H9 (cell line): ENCODE results near the gene CSTA. TPM values are rescaled to one million over a fixed set of nuclear protein-coding genes. Genes with fewer than 3 reads are reported as not detected.

Source experiments
- DNase-seq: peaks from one replicate; pipeline ENCODE4 v3.0.0-alpha.2; 2017
- H2AFZ ChIP-seq: one replicate; pipeline ENCODE4 v1.6.1; 2013; ENCODE audit warnings: mild to moderate bottlenecking, low read length, control low read depth, moderate library complexity
- H2AK5ac ChIP-seq: 2 replicates; pipeline ENCODE4 v1.6.1; 2013; ENCODE audit warnings: low read length, control low read depth, mixed read lengths; ENCODE audit not compliant: insufficient read length
- H2BK120ac ChIP-seq: one replicate; pipeline ENCODE4 v1.6.1; 2013; ENCODE audit warnings: low read depth, mild to moderate bottlenecking, low read length, control low read depth, inconsistent platforms; ENCODE audit not compliant: poor library complexity, severe bottlenecking
- H2BK12ac ChIP-seq: 2 replicates; pipeline ENCODE4 v1.6.1; 2013; ENCODE audit warnings: low read length, control low read depth, mixed read lengths, low read depth; ENCODE audit not compliant: insufficient read length
- H2BK15ac ChIP-seq: 2 replicates; pipeline ENCODE4 v1.6.1; 2013; ENCODE audit warnings: low read depth, low read length, control low read depth
- H2BK20ac ChIP-seq: one replicate; pipeline ENCODE4 v1.6.1; 2013; ENCODE audit warnings: low read depth, mild to moderate bottlenecking, low read length, control low read depth, inconsistent platforms; ENCODE audit not compliant: poor library complexity, severe bottlenecking
- H2BK5ac ChIP-seq: 2 replicates; pipeline ENCODE4 v1.6.1; 2013; ENCODE audit warnings: low read length, control low read depth, mixed read lengths; ENCODE audit not compliant: insufficient read length
- H3K14ac ChIP-seq: 2 replicates; pipeline ENCODE4 v1.6.1; 2013; ENCODE audit warnings: low read length, control low read depth; ENCODE audit not compliant: insufficient read depth
- H3K18ac ChIP-seq: 2 replicates; pipeline ENCODE4 v1.6.1; 2013; ENCODE audit warnings: low read depth, mild to moderate bottlenecking, mixed read lengths, low read length, control low read depth; ENCODE audit not compliant: insufficient read length
- H3K23ac ChIP-seq: 2 replicates; pipeline ENCODE4 v1.6.1; 2013; ENCODE audit warnings: low read length, control low read depth, mixed read lengths, low read depth; ENCODE audit not compliant: insufficient read length
- H3K23me2 ChIP-seq: 2 replicates; pipeline ENCODE4 v1.6.1; 2013; ENCODE audit warnings: low read depth, mild to moderate bottlenecking, mixed read lengths, low read length, control low read depth; ENCODE audit not compliant: insufficient read length, poor library complexity, severe bottlenecking
- H3K27ac ChIP-seq: 2 replicates; pipeline ENCODE4 v1.5.1; 2013; ENCODE audit warnings: low read length, control low read depth, mixed read lengths, low read depth; ENCODE audit not compliant: insufficient read length
- H3K27me3 ChIP-seq: 2 replicates; pipeline ENCODE4 v1.6.1; 2013; ENCODE audit warnings: low read length, control low read depth, inconsistent platforms; ENCODE audit not compliant: insufficient read depth
- H3K4ac ChIP-seq: 2 replicates; pipeline ENCODE4 v1.6.1; 2013; ENCODE audit warnings: low read depth, mild to moderate bottlenecking, control low read depth, inconsistent platforms, low read length, moderate library complexity
- H3K4me1 ChIP-seq: 2 replicates; pipeline ENCODE4 v1.6.1; 2013; ENCODE audit warnings: low read length, control low read depth, inconsistent platforms; ENCODE audit not compliant: insufficient read depth
- H3K4me2 ChIP-seq: 2 replicates; pipeline ENCODE4 v1.6.1; 2013; ENCODE audit warnings: low read length, control low read depth, mixed read lengths; ENCODE audit not compliant: insufficient read length, insufficient read depth
- H3K56ac ChIP-seq: 2 replicates; pipeline ENCODE4 v1.6.1; 2013; ENCODE audit warnings: low read depth, mild to moderate bottlenecking, mixed read lengths, low read length, control low read depth; ENCODE audit not compliant: insufficient read length
- H3K79me1 ChIP-seq: 2 replicates; pipeline ENCODE4 v1.6.1; 2013; ENCODE audit warnings: low read depth, mild to moderate bottlenecking, moderate library complexity, low read length, control low read depth, inconsistent platforms; ENCODE audit not compliant: insufficient read depth, poor library complexity, severe bottlenecking
- H3K79me2 ChIP-seq: 2 replicates; pipeline ENCODE4 v1.6.1; 2013; ENCODE audit warnings: low read length, control low read depth, inconsistent platforms; ENCODE audit not compliant: insufficient read depth
- H3K9ac ChIP-seq: 2 replicates; pipeline ENCODE4 v1.6.1; 2013; ENCODE audit warnings: low read length, control low read depth, mixed read lengths; ENCODE audit not compliant: insufficient read length; ENCODE audit errors: extremely low read depth
- H3K9me3 ChIP-seq: one replicate; pipeline ENCODE4 v1.6.1; 2013; ENCODE audit warnings: low read depth, low read length, inconsistent platforms; ENCODE audit not compliant: control insufficient read depth
- H3T11ph ChIP-seq: one replicate; pipeline ENCODE4 v1.6.1; 2013; ENCODE audit warnings: mild to moderate bottlenecking, low read length, control low read depth, inconsistent platforms
- H4K20me1 ChIP-seq: one replicate; pipeline ENCODE4 v1.6.1; 2013; ENCODE audit not compliant: control insufficient read depth, insufficient read length, insufficient read depth
- H4K5ac ChIP-seq: 2 replicates; pipeline ENCODE4 v1.6.1; 2013; ENCODE audit warnings: low read depth, mild to moderate bottlenecking, mixed read lengths, low read length, control low read depth; ENCODE audit not compliant: insufficient read length
- H4K8ac ChIP-seq: replicated peaks from 2 replicates; pipeline ENCODE4 v1.6.1; 2013; ENCODE audit warnings: low read length, control low read depth, mixed read lengths, low read depth; ENCODE audit not compliant: insufficient read length
- H4K91ac ChIP-seq: 2 replicates; pipeline ENCODE4 v1.6.1; 2013; ENCODE audit warnings: low read depth, mild to moderate bottlenecking, moderate library complexity, mixed read lengths, low read length, control low read depth; ENCODE audit not compliant: insufficient read length
- H3K27ac Mint-ChIP-seq, 3 experiments: 2 replicates in 2 of 3; 3 replicates in 1 of 3; pipeline ENCODE4 v1.8.0; 2020 to 2021; ENCODE audit warnings: mixed read lengths in 3 of 3, mild to moderate bottlenecking in 1 of 3, moderate library complexity in 1 of 3
- H3K27me3 Mint-ChIP-seq: 2 replicates; pipeline ENCODE4 v1.8.0; 2021; ENCODE audit warnings: low read depth, mild to moderate bottlenecking, moderate library complexity, mixed read lengths
- H3K36me3 Mint-ChIP-seq, 3 experiments: 2 replicates in 2 of 3; 3 replicates in 1 of 3; pipeline ENCODE4 v1.8.0; 2020 to 2021; ENCODE audit warnings: low read depth in 3 of 3, mixed read lengths in 3 of 3; ENCODE audit not compliant: insufficient read depth in 1 of 3
- H3K4me1 Mint-ChIP-seq, 2 experiments: 2 replicates each; pipeline ENCODE4 v1.8.0; 2020; ENCODE audit warnings: mixed read lengths in 2 of 2
- H3K4me3 Mint-ChIP-seq, 2 experiments: 2 replicates in 1 of 2; 3 replicates in 1 of 2; pipeline ENCODE4 v1.8.0; 2020 to 2021; ENCODE audit warnings: mild to moderate bottlenecking in 2 of 2, mixed read lengths in 2 of 2, moderate library complexity in 1 of 2
- H3K9me3 Mint-ChIP-seq, 2 experiments: 2 replicates in 1 of 2; 3 replicates in 1 of 2; pipeline ENCODE4 v1.8.0; 2020; ENCODE audit warnings: mild to moderate bottlenecking in 2 of 2, mixed read lengths in 2 of 2, moderate library complexity in 1 of 2
- WGBS: extraction: QIAGEN DNeasy Blood & Tissue Kit; methylation state at CpG from one replicate; pipeline ENCODE4 v1.1.7; 2013; ENCODE audit warnings: missing lambda C conversion rate, low lambda C conversion rate, mixed read lengths; ENCODE audit not compliant: insufficient read length; ENCODE audit errors: extremely low coverage; 5-methylcytosine and 5-hydroxymethylcytosine counted together
- total RNA-seq: library from RNA; stranded (reverse); gene quantifications from 2 replicates; pipeline ENCODE4 v1.2.1, GENCODE V29; 2021
- TF ChIP-seq, protein P1 (sequence below): fragments of 200-600 bp; sonication (generic); conservative IDR thresholded peaks from 3 replicates; pipeline ENCODE4 v1.8.0; 2021; ENCODE audit warnings: antibody characterized with exemption, mild to moderate bottlenecking

The CSTA gene
- total RNA-seq, 1 experiment from 2014 or later: not detected

GRCh38 chr3:122357828-122358702 lies 33.0 kb downstream of the CSTA start:
- no peak overlapping the region for H2BK5ac ChIP-seq
- no CpG with 5 or more reads among the region's 2 CpGs for WGBS
- no peak overlapping the region for H3K14ac ChIP-seq
- H3K18ac ChIP-seq: no peak overlapping the region
- H3K4me3 Mint-ChIP-seq: no peak overlapping the region
- H3T11ph ChIP-seq: no peak overlapping the region
- no peaks in the 10 kb centered on the region for H3K79me2 ChIP-seq
- H3K27me3 ChIP-seq: no peaks in the 10 kb centered on the region
- 0 out of 7 replicates have a peak overlapping the region, but pooled peaks of 1 of the 3 experiments have one; percentile 22 for H3K27ac Mint-ChIP-seq
- TF ChIP-seq, protein P1, sequence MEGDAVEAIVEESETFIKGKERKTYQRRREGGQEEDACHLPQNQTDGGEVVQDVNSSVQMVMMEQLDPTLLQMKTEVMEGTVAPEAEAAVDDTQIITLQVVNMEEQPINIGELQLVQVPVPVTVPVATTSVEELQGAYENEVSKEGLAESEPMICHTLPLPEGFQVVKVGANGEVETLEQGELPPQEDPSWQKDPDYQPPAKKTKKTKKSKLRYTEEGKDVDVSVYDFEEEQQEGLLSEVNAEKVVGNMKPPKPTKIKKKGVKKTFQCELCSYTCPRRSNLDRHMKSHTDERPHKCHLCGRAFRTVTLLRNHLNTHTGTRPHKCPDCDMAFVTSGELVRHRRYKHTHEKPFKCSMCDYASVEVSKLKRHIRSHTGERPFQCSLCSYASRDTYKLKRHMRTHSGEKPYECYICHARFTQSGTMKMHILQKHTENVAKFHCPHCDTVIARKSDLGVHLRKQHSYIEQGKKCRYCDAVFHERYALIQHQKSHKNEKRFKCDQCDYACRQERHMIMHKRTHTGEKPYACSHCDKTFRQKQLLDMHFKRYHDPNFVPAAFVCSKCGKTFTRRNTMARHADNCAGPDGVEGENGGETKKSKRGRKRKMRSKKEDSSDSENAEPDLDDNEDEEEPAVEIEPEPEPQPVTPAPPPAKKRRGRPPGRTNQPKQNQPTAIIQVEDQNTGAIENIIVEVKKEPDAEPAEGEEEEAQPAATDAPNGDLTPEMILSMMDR: no peak
- H2BK120ac ChIP-seq: no peak overlapping the region
- no peaks in the 10 kb centered on the region for H3K9me3 ChIP-seq
- no peak overlapping the region for H4K91ac ChIP-seq
- H2AK5ac ChIP-seq: no peak overlapping the region
- H3K9ac ChIP-seq: no peak overlapping the region
- H3K36me3 Mint-ChIP-seq: peaks cover 5 to 31% (median 25%) of the 10 kb centered on the region in 3 experiments; a peak in 6 of 7 replicates
- H3K79me1 ChIP-seq: no peaks in the 10 kb centered on the region
- no peaks in the 10 kb centered on the region for H3K23me2 ChIP-seq
- H3K23ac ChIP-seq: no peak overlapping the region
- no peaks in the 10 kb centered on the region for H3K27me3 Mint-ChIP-seq
- H4K8ac ChIP-seq: no peak overlapping the region
- H4K5ac ChIP-seq: no peak overlapping the region
- H3K27ac ChIP-seq: no peak overlapping the region
- H2BK20ac ChIP-seq: no peak overlapping the region
- H3K4me2 ChIP-seq: no peak overlapping the region
- no peak overlapping the region for H3K4ac ChIP-seq
- no peak overlapping the region for H2BK15ac ChIP-seq
- no peaks in the 10 kb centered on the region for H3K9me3 Mint-ChIP-seq
- no peak overlapping the region for H3K56ac ChIP-seq
- peaks cover 0 to 2% of the 10 kb centered on the region in 2 experiments; a peak in 1 of 4 replicates for H3K4me1 Mint-ChIP-seq
- no peak for DNase-seq
- no peaks in the 10 kb centered on the region for H4K20me1 ChIP-seq
- no peak overlapping the region for H2BK12ac ChIP-seq
- no peak overlapping the region for H2AFZ ChIP-seq
- no peaks in the 10 kb centered on the region for H3K4me1 ChIP-seq
